Measurements from ENCODE around the gene ATP11A. TPM values are rescaled to one million over a fixed set of nuclear protein-coding genes. Genes with fewer than 3 reads are reported as not detected.

ATP11A gene
- total RNA-seq, 2 donors from 2014 or later: 89.0 to 91.2 TPM

DNA sequence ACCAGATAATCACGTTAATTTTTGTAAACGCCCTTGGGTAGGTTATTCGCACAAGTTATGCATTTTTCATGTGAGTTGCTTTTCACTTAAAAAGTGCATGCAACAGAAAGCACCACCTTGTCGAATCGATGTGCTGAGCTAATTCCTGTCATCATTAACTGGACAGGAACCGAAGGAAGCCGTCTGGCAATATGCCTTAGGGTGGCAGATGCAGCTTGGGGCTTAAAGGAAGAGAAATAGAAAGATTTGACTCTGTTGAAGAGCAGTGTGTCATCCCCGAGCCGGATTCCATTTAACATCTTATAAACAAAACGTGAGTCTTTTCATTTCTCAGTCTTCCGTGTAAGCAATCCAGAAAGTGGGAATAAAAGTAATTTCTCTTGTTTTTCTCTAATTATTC is 70.0 kb downstream of the ATP11A start:
- Mint-ChIP-seq H3K36me3 (no peaks in the 10 kb centered on the region), H3K4me1 (ENCODE audit: low read depth in 2 of 2) (peaks cover 0 to 6% of the 10 kb centered on the region in 2 donors), H3K4me3 (no peak overlapping the region), H3K27me3 (no peaks in the 10 kb centered on the region), H3K9me3 (no peaks in the 10 kb centered on the region), H3K27ac (no peak overlapping the region)
- no peak for DNase-seq (ENCODE audit: low spot score)
- no peak for ATAC-seq

DNA sequence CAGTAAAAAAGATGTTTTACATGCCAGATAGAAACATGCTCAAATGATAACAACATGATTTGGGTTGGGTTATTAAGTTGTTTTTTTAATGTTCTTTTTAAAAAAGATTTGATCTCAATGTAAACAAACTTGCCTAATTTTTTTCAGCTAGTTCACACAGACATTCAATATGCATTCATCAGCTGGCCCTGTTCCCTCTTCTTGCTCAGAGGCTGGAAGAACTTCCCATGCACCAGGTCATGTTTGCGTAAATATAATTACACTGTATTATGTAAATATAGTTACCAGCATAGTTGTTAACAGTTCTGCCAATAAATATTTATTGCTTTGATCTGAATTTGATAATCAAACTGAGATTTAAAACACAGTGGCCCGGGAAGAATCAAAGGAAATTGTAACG is 70.6 kb downstream of the ATP11A start:
- H3K27ac Mint-ChIP-seq: no peak overlapping the region
- H3K36me3 Mint-ChIP-seq: no peaks in the 10 kb centered on the region
- no peak overlapping the region for H3K4me3 Mint-ChIP-seq

DNA sequence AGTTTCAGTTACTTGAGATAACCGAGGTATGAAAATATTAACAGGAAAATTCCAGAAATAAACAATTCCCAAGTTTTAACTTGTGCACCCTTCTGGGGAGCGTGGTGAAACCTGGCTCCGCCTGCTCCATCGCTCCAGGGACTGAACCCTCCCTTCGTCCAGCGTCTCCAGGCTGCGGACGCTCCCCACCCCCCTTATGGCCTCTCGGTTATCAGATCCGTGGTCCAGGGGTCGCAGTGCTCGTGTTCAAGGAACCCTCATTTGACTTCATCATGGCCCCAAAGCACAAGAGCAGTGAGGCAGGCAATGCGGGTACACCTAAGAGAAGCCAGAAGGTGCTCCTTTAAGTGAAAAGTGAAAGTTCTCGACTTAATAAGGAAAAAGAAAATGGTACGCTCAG is 71.1 kb downstream of the ATP11A start:
- peaks cover 0 to 7% of the 10 kb centered on the region in 2 donors for H3K4me1 Mint-ChIP-seq (ENCODE audit: low read depth in 2 of 2)
- no peak overlapping the region for H3K27ac Mint-ChIP-seq
- no peaks in the 10 kb centered on the region for H3K27me3 Mint-ChIP-seq
- H3K36me3 Mint-ChIP-seq: no peaks in the 10 kb centered on the region
- no peak for ATAC-seq
- H3K4me3 Mint-ChIP-seq: no peak overlapping the region
- no peaks in the 10 kb centered on the region for H3K9me3 Mint-ChIP-seq
- no peak for DNase-seq (ENCODE audit: low spot score)

More for the DNA sequence above, 70.6 kb downstream of the ATP11A start:
- ATAC-seq (no peak), DNase-seq (ENCODE audit: low spot score) (no peak)
- Mint-ChIP-seq H3K9me3 (no peaks in the 10 kb centered on the region), H3K27me3 (no peaks in the 10 kb centered on the region), H3K4me1 (ENCODE audit: low read depth in 2 of 2) (peaks cover 0 to 6% of the 10 kb centered on the region in 2 donors)

DNA sequence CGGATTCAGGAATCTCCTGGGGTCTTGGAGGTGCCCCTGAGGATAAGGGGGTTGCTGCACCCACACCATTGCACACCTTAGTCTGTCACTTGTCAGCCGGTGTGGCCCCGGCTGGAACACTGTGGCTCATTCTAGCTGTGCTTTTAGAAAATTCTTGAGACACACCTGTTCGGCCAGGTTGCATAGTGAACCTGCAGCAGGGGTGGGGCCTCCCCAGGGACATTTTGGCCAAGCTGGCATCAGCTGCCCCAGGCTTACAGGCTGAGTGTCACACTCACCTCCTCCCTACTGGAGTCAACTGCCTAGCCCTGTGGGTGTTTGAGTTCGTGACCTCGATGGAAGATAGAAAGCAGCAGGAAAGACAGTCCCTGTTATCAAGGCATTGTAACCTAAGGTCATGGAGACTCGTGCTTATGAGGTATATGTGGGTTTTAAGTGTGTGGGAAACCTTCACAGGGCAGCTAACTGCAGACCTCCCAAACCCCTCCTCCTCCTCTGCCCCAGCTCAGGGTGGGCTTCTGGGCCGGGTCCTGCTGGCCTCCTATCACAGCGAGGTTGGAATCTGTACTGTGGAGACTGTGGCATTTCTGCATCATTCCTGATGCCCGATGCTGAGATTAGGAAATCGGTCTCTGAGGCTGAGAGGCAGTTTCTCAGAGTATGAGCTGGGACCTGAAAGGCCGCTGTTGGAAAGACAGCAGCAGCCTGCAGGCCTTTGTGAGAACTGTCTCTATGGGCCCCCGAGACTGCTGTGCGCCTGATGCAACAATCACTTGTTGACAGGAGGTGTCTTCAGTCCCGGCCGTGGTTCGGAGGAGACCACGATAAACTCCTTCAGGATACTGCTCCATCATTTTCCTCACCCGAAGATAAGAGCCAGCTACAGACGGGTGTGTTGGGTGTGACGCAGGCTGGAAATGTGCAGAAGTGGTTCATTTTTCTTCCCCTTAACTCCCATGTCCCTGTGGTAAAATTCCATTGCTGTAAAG is 72.2 kb downstream of the ATP11A start:
- DNase-seq (ENCODE audit: low spot score): no peak
- ATAC-seq: no peak
- Mint-ChIP-seq H3K4me3 (no peak overlapping the region), H3K27ac (no peak overlapping the region), H3K27me3 (no peaks in the 10 kb centered on the region), H3K36me3 (no peaks in the 10 kb centered on the region), H3K9me3 (no peaks in the 10 kb centered on the region), H3K4me1 (ENCODE audit: low read depth in 2 of 2) (peaks cover 0 to 13% of the 10 kb centered on the region in 2 donors)

DNA sequence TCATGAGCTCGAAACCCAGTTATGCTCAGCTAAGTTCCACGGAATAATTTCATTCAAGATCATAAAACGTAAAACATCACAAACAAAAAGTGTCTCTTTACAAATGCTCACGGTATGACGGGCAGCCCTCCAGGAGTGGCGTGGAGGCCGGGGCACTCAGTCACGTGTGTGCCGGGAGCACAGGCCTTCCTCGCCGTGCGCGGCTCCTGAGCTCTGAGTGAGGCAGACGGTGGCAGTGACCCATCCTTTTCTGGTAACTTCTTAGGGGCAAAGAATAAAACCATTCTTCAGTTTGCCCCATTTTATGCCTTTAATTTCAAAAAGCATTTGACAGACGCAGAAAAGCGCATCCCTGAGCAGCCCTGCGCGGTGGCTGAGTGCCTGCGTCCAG is 72.8 kb downstream of the ATP11A start:
- ATAC-seq: no peak
- Mint-ChIP-seq H3K9me3 (no peaks in the 10 kb centered on the region), H3K4me3 (no peak overlapping the region)

DNA sequence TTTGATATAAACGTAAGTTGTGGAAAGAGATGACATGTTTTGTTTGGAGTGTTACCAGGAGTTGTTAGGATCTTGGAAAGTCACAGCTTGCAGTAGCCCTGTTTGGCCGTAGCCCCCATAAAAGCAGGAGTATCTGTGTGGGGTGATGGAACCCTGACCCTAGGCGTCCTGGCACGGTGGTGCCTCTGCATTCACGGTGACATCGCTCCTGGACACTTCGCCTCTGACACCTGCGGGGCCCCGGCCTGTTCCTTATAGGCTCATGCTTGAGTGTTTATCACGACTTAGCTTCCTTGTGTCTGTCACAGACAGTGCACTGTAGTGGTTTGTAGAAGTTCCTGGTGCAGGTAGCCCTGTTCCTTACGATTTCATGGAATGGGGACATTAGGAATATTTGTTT is 74.2 kb downstream of the ATP11A start:
- Mint-ChIP-seq H3K36me3 (no peaks in the 10 kb centered on the region), H3K27me3 (peaks cover 0 to 5% of the 10 kb centered on the region in 2 donors), H3K9me3 (no peaks in the 10 kb centered on the region), H3K4me1 (ENCODE audit: low read depth in 2 of 2) (peaks cover 13 to 30% of the 10 kb centered on the region in 2 donors), H3K4me3 (no peak overlapping the region), H3K27ac (no peak overlapping the region)
- no peak for DNase-seq (ENCODE audit: low spot score)
- ATAC-seq: no peak

More for the DNA sequence above, 72.8 kb downstream of the ATP11A start:
- Mint-ChIP-seq H3K27me3 (no peaks in the 10 kb centered on the region), H3K36me3 (no peaks in the 10 kb centered on the region), H3K27ac (no peak overlapping the region), H3K4me1 (ENCODE audit: low read depth in 2 of 2) (peaks cover 0 to 16% of the 10 kb centered on the region in 2 donors)
- DNase-seq (ENCODE audit: low spot score): no peak

DNA sequence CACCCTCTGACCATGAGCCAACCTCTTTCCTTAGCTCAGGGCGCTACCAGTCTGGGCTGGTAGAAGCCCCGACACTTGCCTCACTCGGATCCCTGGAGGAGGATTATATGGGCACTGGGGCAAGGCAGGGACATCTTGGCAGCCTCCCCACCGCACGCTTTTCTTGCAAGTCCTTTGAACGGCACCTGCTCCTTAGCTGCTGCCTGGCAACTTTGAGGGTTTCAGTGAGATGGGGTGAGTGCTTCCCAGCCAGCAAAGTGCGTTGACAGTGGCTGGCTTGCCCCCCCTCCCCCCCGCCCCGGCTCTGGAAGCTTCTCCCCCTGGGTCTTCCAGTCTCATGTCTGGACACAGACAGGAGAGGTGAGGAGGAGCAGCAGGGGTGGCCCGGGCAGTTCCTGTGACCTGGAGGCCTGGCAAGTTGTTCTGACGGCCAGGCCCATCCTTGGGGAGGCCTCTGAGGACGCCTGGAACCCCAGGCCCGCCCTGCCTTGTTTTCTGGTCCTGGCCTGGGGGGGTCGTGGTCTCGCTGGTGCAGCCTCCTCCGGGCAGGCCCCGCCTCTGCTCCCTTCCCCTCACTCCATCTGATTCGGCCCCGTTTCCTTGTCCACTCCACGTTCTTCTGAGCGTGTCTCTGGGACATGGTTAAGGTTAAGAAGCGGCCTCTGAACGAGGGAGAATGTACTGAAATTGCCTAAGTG is 75.2 kb downstream of the ATP11A start:
- no peak overlapping the region for H3K4me3 Mint-ChIP-seq
- ATAC-seq (no peak), DNase-seq (ENCODE audit: low spot score) (no peak)

DNA sequence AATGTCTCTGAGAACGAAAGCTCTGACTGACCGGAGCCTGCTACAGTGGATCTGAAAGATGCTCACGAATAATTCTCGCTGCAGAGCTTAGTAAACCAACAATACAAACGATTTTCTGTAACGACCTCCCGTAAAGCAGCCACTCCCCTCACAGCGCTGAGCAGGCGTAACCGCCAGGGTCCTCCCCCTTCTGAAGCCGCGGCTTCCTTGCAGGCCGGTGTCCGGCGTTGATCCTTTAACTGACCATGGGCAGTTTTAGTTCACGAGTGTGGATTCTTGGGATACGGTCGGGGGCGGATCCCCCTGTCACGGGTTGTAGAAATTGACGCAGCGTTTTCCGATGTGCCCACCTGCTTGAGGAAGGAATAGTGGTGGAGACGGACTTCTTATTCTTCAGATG is 75.9 kb downstream of the ATP11A start:
- H3K4me1 Mint-ChIP-seq (ENCODE audit: low read depth in 2 of 2): peaks cover 19 to 36% of the 10 kb centered on the region in 2 donors
- no peak for ATAC-seq
- no peak overlapping the region for H3K27ac Mint-ChIP-seq
- peaks cover 0 to 5% of the 10 kb centered on the region in 2 donors for H3K27me3 Mint-ChIP-seq
- no peaks in the 10 kb centered on the region for H3K9me3 Mint-ChIP-seq
- H3K4me3 Mint-ChIP-seq: no peak overlapping the region
- no peaks in the 10 kb centered on the region for H3K36me3 Mint-ChIP-seq
- DNase-seq (ENCODE audit: low spot score): no peak

More for the DNA sequence above, 75.2 kb downstream of the ATP11A start:
- Mint-ChIP-seq H3K27me3 (peaks cover 0 to 5% of the 10 kb centered on the region in 2 donors), H3K4me1 (ENCODE audit: low read depth in 2 of 2) (peaks cover 19 to 33% of the 10 kb centered on the region in 2 donors), H3K27ac (no peak overlapping the region), H3K9me3 (no peaks in the 10 kb centered on the region), H3K36me3 (no peaks in the 10 kb centered on the region)

DNA sequence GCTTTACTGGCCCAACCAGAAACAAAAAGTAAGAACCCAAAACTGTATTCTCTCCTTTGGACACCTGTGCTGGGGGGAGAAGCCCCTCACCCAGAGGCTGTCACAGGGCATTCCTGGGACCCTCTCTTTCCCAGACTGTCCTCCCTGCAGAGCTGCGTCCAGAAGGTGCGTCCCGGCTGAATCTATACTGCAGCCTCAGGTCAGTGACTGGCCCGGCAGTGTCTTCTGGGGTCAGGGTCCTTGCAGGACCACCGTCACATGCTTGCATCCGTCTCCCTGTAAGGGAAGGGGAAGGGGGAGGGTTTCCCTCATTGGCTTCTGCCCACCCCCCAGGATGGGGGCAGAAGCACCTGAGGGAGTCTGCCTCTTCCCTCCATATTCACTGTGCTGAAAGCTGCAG is 76.5 kb downstream of the ATP11A start:
- Mint-ChIP-seq H3K4me1 (ENCODE audit: low read depth in 2 of 2) (peaks cover 19 to 36% of the 10 kb centered on the region in 2 donors), H3K27me3 (peaks cover 0 to 5% of the 10 kb centered on the region in 2 donors), H3K27ac (no peak overlapping the region), H3K36me3 (no peaks in the 10 kb centered on the region), H3K4me3 (no peak overlapping the region), H3K9me3 (no peaks in the 10 kb centered on the region)
- DNase-seq (ENCODE audit: low spot score) (no peak), ATAC-seq (no peak)

DNA sequence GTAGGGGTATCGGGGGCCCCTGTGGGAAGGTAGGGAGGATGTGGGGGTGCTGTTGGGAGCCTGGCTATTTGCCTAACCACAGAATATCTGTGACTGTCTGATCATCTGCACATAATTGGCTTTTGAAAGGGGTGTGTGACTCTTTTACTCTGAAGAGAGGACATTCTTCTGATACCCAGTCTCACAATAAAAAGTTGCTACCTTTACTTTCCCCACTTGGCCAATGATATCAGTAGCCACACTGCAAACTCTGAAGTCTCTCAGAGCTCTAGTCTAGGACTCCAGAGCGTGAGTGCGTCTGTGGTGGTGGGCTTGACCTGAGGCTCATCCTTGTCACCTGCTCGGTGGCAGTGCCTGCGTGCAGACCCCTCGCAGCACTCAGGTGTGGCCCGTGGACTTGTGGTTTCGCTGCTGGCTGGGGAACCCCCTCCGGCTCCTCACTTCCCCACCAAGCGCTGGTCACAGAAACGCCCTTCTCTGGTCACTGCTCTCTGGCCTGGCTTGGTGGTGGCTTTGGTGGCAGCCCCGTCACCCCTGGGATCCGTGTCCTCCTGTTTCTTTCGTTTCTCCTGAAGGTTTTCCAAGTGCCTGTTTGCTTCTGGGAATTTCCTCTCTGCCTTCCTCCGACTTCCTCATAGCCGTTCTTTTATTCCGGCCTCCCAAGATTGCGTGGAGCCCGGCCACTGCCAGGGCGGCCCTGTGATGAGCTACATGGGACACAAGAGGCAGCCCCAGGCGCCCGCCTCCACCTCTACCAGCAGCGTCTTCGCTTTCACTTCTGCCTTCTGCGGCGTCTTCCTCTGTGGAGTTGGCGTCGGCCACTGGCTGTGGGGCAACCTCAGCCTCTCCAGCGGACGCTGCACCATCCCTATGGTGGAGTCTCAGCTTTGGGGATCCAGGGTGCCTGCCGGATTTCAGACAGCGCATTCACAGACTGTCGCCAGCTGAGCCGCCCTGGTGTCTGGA is 78.0 kb downstream of the ATP11A start:
- no peak overlapping the region for H3K27ac Mint-ChIP-seq
- DNase-seq (ENCODE audit: low spot score): no peak
- peak in 1 of 2 donors; percentile 66 for ATAC-seq
- H3K36me3 Mint-ChIP-seq: no peaks in the 10 kb centered on the region
- no peaks in the 10 kb centered on the region for H3K9me3 Mint-ChIP-seq
- H3K4me1 Mint-ChIP-seq (ENCODE audit: low read depth in 2 of 2): peaks cover 23 to 47% of the 10 kb centered on the region in 2 donors
- H3K27me3 Mint-ChIP-seq: peaks cover 0 to 5% of the 10 kb centered on the region in 2 donors
- peak overlapping the region; percentile 69 for H3K4me3 Mint-ChIP-seq

DNA sequence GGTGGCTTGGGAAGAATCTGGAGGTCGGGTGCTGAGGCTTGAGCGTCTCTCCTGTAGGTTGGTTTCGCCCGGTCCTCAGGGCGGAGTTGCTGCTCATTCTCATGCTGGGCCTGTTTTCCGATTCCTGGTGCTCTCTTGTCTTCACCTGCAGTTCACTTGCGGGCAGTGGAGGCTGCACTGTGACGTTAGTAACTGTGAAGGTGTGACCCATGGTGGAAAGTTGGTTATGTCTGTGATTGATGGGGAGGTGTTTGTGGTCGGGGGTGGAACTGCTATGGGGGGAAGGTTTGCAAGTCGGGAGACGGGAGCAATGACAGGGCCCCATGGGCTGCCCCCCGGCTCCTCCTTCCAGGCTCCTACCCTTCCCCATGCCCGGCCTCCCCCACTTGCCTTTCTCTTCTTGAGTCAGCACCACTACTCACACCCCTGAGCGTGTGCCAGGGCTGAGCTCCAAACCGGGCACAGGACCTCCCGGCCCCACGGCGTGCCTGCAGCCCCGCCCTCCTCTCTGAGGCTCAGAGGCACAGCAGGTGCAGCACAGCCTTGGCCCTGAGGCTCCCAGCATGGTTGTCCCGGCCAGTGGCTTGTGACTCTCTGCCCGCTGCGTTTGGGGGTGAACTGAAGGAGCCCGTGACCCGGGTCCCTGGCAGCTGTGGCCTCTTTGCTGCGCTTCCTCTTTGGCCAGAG is 79.1 kb downstream of the ATP11A start:
- H3K4me1 Mint-ChIP-seq (ENCODE audit: low read depth in 2 of 2): peaks cover 24 to 46% of the 10 kb centered on the region in 2 donors
- H3K27ac Mint-ChIP-seq: no peak overlapping the region
- ATAC-seq (peak; percentile 44 to 57), DNase-seq (ENCODE audit: low spot score) (no peak)
- no peaks in the 10 kb centered on the region for H3K9me3 Mint-ChIP-seq
- no peaks in the 10 kb centered on the region for H3K36me3 Mint-ChIP-seq
- H3K27me3 Mint-ChIP-seq: peaks cover 0 to 5% of the 10 kb centered on the region in 2 donors
- H3K4me3 Mint-ChIP-seq: peak overlapping the region; percentile 69

DNA sequence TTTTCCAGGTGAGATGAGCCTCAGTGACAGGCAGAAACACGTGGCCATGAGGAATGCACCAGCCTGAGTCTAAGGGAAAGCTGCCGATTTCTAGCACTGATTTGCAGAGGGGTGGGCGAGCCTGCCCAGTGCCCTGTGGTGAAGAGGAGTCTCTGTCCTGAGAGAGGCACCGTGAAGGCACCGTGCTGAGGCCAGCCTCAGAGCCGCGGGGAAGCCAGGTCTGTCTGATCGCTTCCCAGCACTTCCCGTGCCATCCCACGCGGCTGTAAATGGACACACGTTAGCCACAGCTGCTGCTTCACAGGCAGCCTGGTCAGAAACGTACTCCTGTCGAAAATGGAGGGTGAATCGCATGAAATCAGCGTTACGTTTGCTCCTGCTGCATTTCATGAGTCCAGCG is 79.8 kb downstream of the ATP11A start:
- no peaks in the 10 kb centered on the region for H3K36me3 Mint-ChIP-seq
- peaks cover 0 to 5% of the 10 kb centered on the region in 2 donors for H3K27me3 Mint-ChIP-seq
- H3K4me3 Mint-ChIP-seq: no peak overlapping the region
- no peaks in the 10 kb centered on the region for H3K9me3 Mint-ChIP-seq
- DNase-seq (ENCODE audit: low spot score) (no peak), ATAC-seq (no peak)
- no peak overlapping the region for H3K27ac Mint-ChIP-seq
- H3K4me1 Mint-ChIP-seq (ENCODE audit: low read depth in 2 of 2): peaks cover 24 to 46% of the 10 kb centered on the region in 2 donors

DNA sequence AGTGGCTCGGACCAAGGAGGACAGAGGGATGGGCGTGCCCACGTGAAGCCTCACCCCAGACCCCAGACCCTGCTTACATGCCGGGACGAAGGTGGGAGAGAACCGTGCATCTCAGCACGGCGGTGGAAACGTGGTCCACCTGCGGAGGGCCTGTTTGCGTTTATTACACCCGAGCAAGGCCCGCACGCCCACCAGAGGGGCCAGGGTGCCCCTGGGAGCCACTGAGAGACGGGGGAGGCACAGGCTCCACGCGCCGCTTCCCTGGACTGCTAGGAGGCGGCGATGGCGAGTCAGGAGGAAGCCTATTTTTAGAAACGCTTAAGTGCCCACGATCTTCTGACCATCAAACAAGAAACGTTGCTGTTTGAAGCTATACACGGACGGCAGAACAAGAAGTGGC is 80.7 kb downstream of the ATP11A start:
- no peaks in the 10 kb centered on the region for H3K9me3 Mint-ChIP-seq
- H3K27ac Mint-ChIP-seq: no peak overlapping the region
- peaks cover 0 to 5% of the 10 kb centered on the region in 2 donors for H3K27me3 Mint-ChIP-seq
- ATAC-seq: no peak
- no peak overlapping the region for H3K4me3 Mint-ChIP-seq
- peaks cover 24 to 46% of the 10 kb centered on the region in 2 donors for H3K4me1 Mint-ChIP-seq (ENCODE audit: low read depth in 2 of 2)
- no peak for DNase-seq (ENCODE audit: low spot score)
- no peaks in the 10 kb centered on the region for H3K36me3 Mint-ChIP-seq

All from natural killer cell treated with Interleukin-12 subunit alpha and Interleukin-12 subunit beta and Interleukin-15 and Interleukin-18, amount 100 ng/mL, for 72 hours (primary cell).